HepG2 (cell line): Measurements from ENCODE around the gene ECT2.

ENCODE experiments used
- CTCF ChIP-seq: sonication (generic); formaldehyde crosslinking; IDR thresholded peaks from 2 replicates; pipeline ENCODE4 v1.5.0; 2020; ENCODE audit warnings: mild to moderate bottlenecking, missing genetic modification reagents, moderate library complexity
- ZBTB8A ChIP-seq: sonication (generic); formaldehyde crosslinking; IDR thresholded peaks from 2 replicates; pipeline ENCODE4 v1.4.0; 2020; ENCODE audit warnings: mild to moderate bottlenecking, low read depth, missing genetic modification reagents, borderline replicate concordance
- ZEB1 ChIP-seq: IDR thresholded peaks from 2 replicates; pipeline ENCODE4 v1.6.1; 2012; ENCODE audit warnings: mild to moderate bottlenecking, low read depth, inconsistent platforms; ENCODE audit not compliant: insufficient replicate concordance
- ZFX ChIP-seq: sonication (generic); formaldehyde crosslinking; IDR thresholded peaks from 2 replicates; pipeline ENCODE4 v1.4.0; 2020; ENCODE audit warnings: mild to moderate bottlenecking, low read depth, missing genetic modification reagents, moderate library complexity
- ZSCAN5A ChIP-seq: sonication (generic); formaldehyde crosslinking; IDR thresholded peaks from 2 replicates; pipeline ENCODE4 v1.8.0; 2022; ENCODE audit warnings: mild to moderate bottlenecking, missing genetic modification reagents, borderline replicate concordance

- TF ChIP-seq ZEB1 (no peak), ZFX (CRISPR knock-in tag) (no peak), CTCF (no peak), ZSCAN5A (CRISPR knock-in tag) (no peak), ZBTB8A (CRISPR knock-in tag) (no peak)
Measured at GRCh38 chr3:172704001-172704400, 46.5 kb upstream of the ECT2 start.
